GM12878 (cell line): Measurements from ENCODE around the gene TEAD4. TPM values are rescaled to one million over a fixed set of nuclear protein-coding genes. Genes with fewer than 3 reads are reported as not detected.

Experiments
- ATAC-seq: fragments of 200-7000 bp; cut with Tn5 transposase; 3 replicates; pipeline ENCODE4 v1.9.1; 2020; ENCODE audit warnings: mild to moderate bottlenecking, moderate library complexity
- BruUV-seq: library from RNA; stranded (reverse); fragments of 400-500 nt; replicated peaks from 2 replicates; lab custom pipeline; 2021; lab: Mats Ljungman, UMichigan
- CTCF ChIA-PET: fragments of 300-600 bp; sonication (Branson Sonifier 250); formaldehyde crosslinking; extraction: SDS; loops from one replicate; lab custom pipeline; 2021; ENCODE audit warnings: inconsistent platforms; lab: Yijun Ruan, JAX
- POLR2A ChIA-PET: fragments of 350-600 bp; formaldehyde crosslinking; extraction: SDS; loops from one replicate; lab custom pipeline; 2021; ENCODE audit warnings: inconsistent platforms; lab: Charles Lee
- RAD21 ChIA-PET: fragments of 300-600 bp; sonication (Branson Sonifier 250); formaldehyde crosslinking; loops from one replicate; lab custom pipeline; 2023; ENCODE audit warnings: antibody characterized with exemption; ENCODE audit not compliant: unreplicated experiment; lab: Charles Lee
- SMC1A ChIA-PET: fragments of 300-600 bp; sonication (Branson Sonifier 250); formaldehyde crosslinking; loops from one replicate; lab custom pipeline; 2023; ENCODE audit not compliant: unreplicated experiment, uncharacterized antibody; lab: Charles Lee
- DNase-seq: peaks from one replicate; pipeline ENCODE4 v3.0.0-alpha.2; 2011; ENCODE audit warnings: low read depth, low spot score
- FAIRE-seq: peaks from 3 replicates; lab custom pipeline; 2011; peaks lifted over from hg19 to GRCh38; lab: Jason Lieb, UNC
- H2AFZ ChIP-seq: 2 replicates; pipeline ENCODE4 v1.6.0; 2011; ENCODE audit warnings: low read depth, low read length, control low read depth; ENCODE audit not compliant: control insufficient read depth
- H3K27ac ChIP-seq: 2 replicates; pipeline ENCODE4 v1.5.1; 2011; ENCODE audit warnings: control low read depth; ENCODE audit not compliant: control insufficient read depth, insufficient read depth
- H3K27me3 ChIP-seq, 2 experiments: replicated peaks in 1 of 2; 2 replicates each; pipeline versions ENCODE4 v1.6.0 to v1.6.1; 2011; ENCODE audit warnings: low read length in 1 of 2; ENCODE audit not compliant: control insufficient read depth in 2 of 2, insufficient read depth in 2 of 2
- H3K36me3 ChIP-seq, 2 experiments: 2 replicates each; pipeline ENCODE4 v1.5.1; 2011; ENCODE audit warnings: low read length in 1 of 2; ENCODE audit not compliant: control insufficient read depth in 2 of 2, insufficient read depth in 2 of 2
- H3K4me1 ChIP-seq: 2 replicates; pipeline ENCODE4 v1.6.1; 2011; ENCODE audit warnings: mild to moderate bottlenecking, low read length, moderate library complexity, mixed read lengths; ENCODE audit not compliant: control insufficient read depth, insufficient read depth
- H3K4me2 ChIP-seq: 2 replicates; pipeline ENCODE4 v1.6.0; 2011; ENCODE audit warnings: control low read depth; ENCODE audit not compliant: control insufficient read depth, insufficient read depth
- H3K4me3 ChIP-seq: fragments of 200-600 bp; sonication (generic); 2 replicates; pipeline ENCODE4 v1.5.1; 2016
- H3K79me2 ChIP-seq: 2 replicates; pipeline ENCODE4 v1.6.0; 2011; ENCODE audit warnings: low read length; ENCODE audit not compliant: control insufficient read depth, insufficient read depth
- H3K9ac ChIP-seq: 2 replicates; pipeline ENCODE4 v1.8.0; 2011; ENCODE audit warnings: low read length, control low read depth, mixed read lengths; ENCODE audit not compliant: control insufficient read depth, insufficient read depth
- H3K9me3 ChIP-seq: replicated peaks from 3 replicates; pipeline ENCODE4 v1.5.1; 2011; ENCODE audit warnings: mild to moderate bottlenecking, low read length; ENCODE audit not compliant: control insufficient read depth, insufficient read depth
- H4K20me1 ChIP-seq: 2 replicates; pipeline ENCODE4 v1.6.0; 2011; ENCODE audit not compliant: control insufficient read depth, insufficient read depth
- ATF7 ChIP-seq: fragments of 450-650 bp; IDR thresholded peaks from 2 replicates; pipeline ENCODE4 v1.6.1; 2016; ENCODE audit warnings: low read depth, mild to moderate bottlenecking
- BRCA1 ChIP-seq: IDR thresholded peaks from 2 replicates; pipeline ENCODE4 v1.6.1; 2011; ENCODE audit warnings: low read depth, low read length, improper control_type of control experiment
- CREM ChIP-seq: IDR thresholded peaks from 2 replicates; pipeline ENCODE4 v1.6.1; 2014; ENCODE audit warnings: antibody characterized with exemption, low read depth
- IRF4 ChIP-seq: IDR thresholded peaks from 2 replicates; pipeline ENCODE4 v1.6.1; 2011; ENCODE audit warnings: low read depth, low read length
- JUND ChIP-seq: IDR thresholded peaks from 2 replicates; pipeline ENCODE4 v1.6.1; 2012; ENCODE audit warnings: low read depth, mild to moderate bottlenecking, low read length, improper control_type of control experiment, moderate library complexity
- MEF2B ChIP-seq: fragments of 450-650 bp; IDR thresholded peaks from 2 replicates; pipeline ENCODE4 v1.6.1; 2018; ENCODE audit warnings: mild to moderate bottlenecking, moderate library complexity; ENCODE audit not compliant: partially characterized antibody, poor library complexity, severe bottlenecking
- NBN ChIP-seq: fragments of 450-650 bp; IDR thresholded peaks from 2 replicates; pipeline ENCODE4 v1.6.1; 2016
- NR2F1 ChIP-seq: fragments of 450-650 bp; conservative IDR thresholded peaks from 2 replicates; pipeline ENCODE4 v1.6.1; 2017; ENCODE audit warnings: mild to moderate bottlenecking
- RAD51 ChIP-seq: fragments of 450-650 bp; IDR thresholded peaks from 2 replicates; pipeline ENCODE4 v1.6.1; 2016; ENCODE audit warnings: moderate library complexity, mild to moderate bottlenecking, inconsistent platforms
- SMAD1 ChIP-seq: fragments of 450-650 bp; IDR thresholded peaks from 2 replicates; pipeline ENCODE4 v1.6.1; 2018; ENCODE audit warnings: mild to moderate bottlenecking, low read depth; ENCODE audit not compliant: partially characterized antibody
- TCF7 ChIP-seq: IDR thresholded peaks from 2 replicates; pipeline ENCODE4 v1.6.1; 2014; ENCODE audit warnings: antibody characterized with exemption, borderline replicate concordance
- ZNF274 ChIP-seq: IDR thresholded peaks from one replicate; pipeline ENCODE4 v1.8.0; 2011; ENCODE audit not compliant: insufficient read length, insufficient read depth
- WGBS: methylation state at CpG from one replicate; pipeline ENCODE4 v1.1.6; 2016; ENCODE audit warnings: low lambda C conversion rate; ENCODE audit not compliant: insufficient replicate concordance, insufficient coverage; ENCODE audit errors: missing lambda C conversion rate; 5-methylcytosine and 5-hydroxymethylcytosine counted together
- in situ Hi-C: fragments of 300-500 bp; cut with MboI; formaldehyde crosslinking; loops from 9 replicates; pipeline ENCODE4 v1.14.3; 2018; ENCODE audit warnings: mixed read lengths
- intact Hi-C: fragments of 100-400 bp; cut with micrococcal nuclease; formaldehyde crosslinking; loops from one replicate; pipeline ENCODE4 v1.14.2; 2022; ENCODE audit not compliant: unreplicated experiment
- polyA plus RNA-seq, 11 experiments: library from polyadenylated mRNA; depleted of rRNA in 4 of 11; unstranded in 6 of 11; stranded (reverse) in 5 of 11; fragments of >200 nt; fragmentation: Nextera tagmentation in 4 of 11; fragmentation: Illumina TruSeq in 1 of 11; extraction: Ambion mirVana in 4 of 11; extraction: Trizol in 1 of 11; gene quantifications; 1 replicate in 1 of 11; 2 replicates in 10 of 11; pipeline versions ENCODE4 v1.2.1 to v1.2.3, GENCODE V29; 2011 to 2016; ENCODE audit warnings: inconsistent platforms in 2 of 11, missing spikeins in 2 of 11, low read depth in 1 of 11
- total RNA-seq, 4 experiments: library from RNA; depleted of rRNA in 3 of 4; stranded (reverse); fragments of >200 nt in 3 of 4; fragmentation: Illumina TruSeq in 1 of 4; extraction: Trizol in 1 of 4; gene quantifications; 2 replicates each; pipeline versions ENCODE4 v1.2.1 to v1.2.3, GENCODE V29; 2013 to 2021
- TF ChIP-seq, protein P1 (sequence below): fragments of 450-650 bp; IDR thresholded peaks from 2 replicates; pipeline ENCODE4 v1.6.1; 2017; ENCODE audit warnings: mild to moderate bottlenecking, low read depth, inconsistent platforms; ENCODE audit not compliant: poor library complexity, severe bottlenecking

The TEAD4 gene
- total and polyA plus RNA-seq, 10 of the 15 experiments (the other 5 are each of a cell fraction or from before 2014, with no cell fraction given): 0.04 to 0.68 (median 0.31) TPM; not detected in 4

DNA sequence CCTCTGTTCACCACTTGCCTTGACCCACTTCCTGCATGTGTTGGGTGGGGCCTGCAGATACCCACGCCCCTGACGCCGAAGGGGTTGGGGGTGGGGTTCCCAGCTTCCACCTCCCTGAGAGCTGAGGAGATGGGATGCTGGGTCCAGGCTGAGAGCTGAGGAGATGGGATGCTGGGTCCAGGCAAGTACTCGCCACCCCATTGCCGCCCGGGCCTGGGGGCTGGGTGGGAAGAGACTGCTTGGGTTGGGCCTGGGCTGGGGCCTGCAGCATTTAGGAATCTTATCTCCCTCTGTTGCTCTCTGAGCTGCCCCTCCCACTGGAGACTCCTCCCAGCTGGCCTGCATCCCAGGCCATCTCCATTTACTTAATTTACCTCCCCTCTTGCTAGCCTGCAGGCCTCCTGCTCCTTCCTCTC is 17.4 kb downstream of the TEAD4 start (continued):
- no peak for TF ChIP-seq JUND
- TF ChIP-seq, all 136 proteins: peak for 0

DNA sequence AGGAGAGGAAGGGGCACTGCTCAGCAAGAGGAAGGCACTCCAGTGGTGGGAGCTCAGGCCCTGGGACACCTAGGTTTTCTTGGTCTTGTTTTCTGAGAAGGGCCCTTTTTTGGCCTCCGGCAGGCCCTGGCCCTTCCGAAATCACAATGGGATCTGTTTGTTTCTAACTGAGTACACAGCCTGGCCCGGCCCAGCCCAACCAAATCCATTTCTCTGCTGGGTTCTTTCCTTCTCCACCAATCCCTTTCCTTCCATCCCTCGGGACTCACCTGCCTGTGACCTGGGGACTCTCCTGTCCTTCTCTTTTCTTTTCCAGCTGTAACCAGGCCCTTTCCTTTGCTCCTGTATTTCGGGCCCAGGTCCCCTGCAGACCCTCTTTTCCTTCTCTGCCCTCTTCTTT is 18.6 kb downstream of the TEAD4 start:
- H3K79me2 ChIP-seq: no peaks in the 10 kb centered on the region
- no peak for FAIRE-seq
- ATAC-seq: no peak
- 42% methylated on average over 5 of the region's 5 CpGs for WGBS
- H3K9me3 ChIP-seq: no peaks in the 10 kb centered on the region
- no peaks in the 10 kb centered on the region for H4K20me1 ChIP-seq
- no peak for DNase-seq
- no TSS peak for BruUV-seq
- H3K4me2 ChIP-seq: no peak overlapping the region
- no peak overlapping the region for H3K9ac ChIP-seq
- no peak overlapping the region for H3K27ac ChIP-seq
- in situ Hi-C loops: no loop called here
- H2AFZ ChIP-seq: no peak overlapping the region
- SMC1A ChIA-PET: no interaction called here
- H3K4me3 ChIP-seq: no peak overlapping the region
- CTCF ChIA-PET: no interaction called here
- no peak for TF ChIP-seq SMAD1
- TF ChIP-seq BRCA1: no peak
- no peak for TF ChIP-seq NBN
- no peak for TF ChIP-seq CREM
- TF ChIP-seq NR2F1: no peak
- TF ChIP-seq ATF7: no peak
- TF ChIP-seq RAD51: no peak
- TF ChIP-seq ZNF274: no peak
- TF ChIP-seq IRF4: no peak
- no peak for TF ChIP-seq MEF2B
- no peak for TF ChIP-seq TCF7
- TF ChIP-seq, protein P1, sequence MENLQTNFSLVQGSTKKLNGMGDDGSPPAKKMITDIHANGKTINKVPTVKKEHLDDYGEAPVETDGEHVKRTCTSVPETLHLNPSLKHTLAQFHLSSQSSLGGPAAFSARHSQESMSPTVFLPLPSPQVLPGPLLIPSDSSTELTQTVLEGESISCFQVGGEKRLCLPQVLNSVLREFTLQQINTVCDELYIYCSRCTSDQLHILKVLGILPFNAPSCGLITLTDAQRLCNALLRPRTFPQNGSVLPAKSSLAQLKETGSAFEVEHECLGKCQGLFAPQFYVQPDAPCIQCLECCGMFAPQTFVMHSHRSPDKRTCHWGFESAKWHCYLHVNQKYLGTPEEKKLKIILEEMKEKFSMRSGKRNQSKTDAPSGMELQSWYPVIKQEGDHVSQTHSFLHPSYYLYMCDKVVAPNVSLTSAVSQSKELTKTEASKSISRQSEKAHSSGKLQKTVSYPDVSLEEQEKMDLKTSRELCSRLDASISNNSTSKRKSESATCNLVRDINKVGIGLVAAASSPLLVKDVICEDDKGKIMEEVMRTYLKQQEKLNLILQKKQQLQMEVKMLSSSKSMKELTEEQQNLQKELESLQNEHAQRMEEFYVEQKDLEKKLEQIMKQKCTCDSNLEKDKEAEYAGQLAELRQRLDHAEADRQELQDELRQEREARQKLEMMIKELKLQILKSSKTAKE: no peak
- no peaks in the 10 kb centered on the region for H3K4me1 ChIP-seq
- POLR2A ChIA-PET: no interaction called here
- no peaks in the 10 kb centered on the region for H3K36me3 ChIP-seq
- RAD21 ChIA-PET: no interaction called here
- intact Hi-C loops: no loop called here
- H3K27me3 ChIP-seq: no peaks in the 10 kb centered on the region; a peak in 1 of 4 replicates
